GM12874 (cell line): ENCODE measurements around the gene LRIG1.

Experiments used
- TF ChIP-seq, protein P1 (sequence below): IDR thresholded peaks from 2 replicates; pipeline ENCODE4 v1.5.1; 2011; ENCODE audit warnings: low read depth, mild to moderate bottlenecking, control low read depth, low read length, moderate library complexity; ENCODE audit not compliant: insufficient read depth

LRIG1 gene

DNA sequence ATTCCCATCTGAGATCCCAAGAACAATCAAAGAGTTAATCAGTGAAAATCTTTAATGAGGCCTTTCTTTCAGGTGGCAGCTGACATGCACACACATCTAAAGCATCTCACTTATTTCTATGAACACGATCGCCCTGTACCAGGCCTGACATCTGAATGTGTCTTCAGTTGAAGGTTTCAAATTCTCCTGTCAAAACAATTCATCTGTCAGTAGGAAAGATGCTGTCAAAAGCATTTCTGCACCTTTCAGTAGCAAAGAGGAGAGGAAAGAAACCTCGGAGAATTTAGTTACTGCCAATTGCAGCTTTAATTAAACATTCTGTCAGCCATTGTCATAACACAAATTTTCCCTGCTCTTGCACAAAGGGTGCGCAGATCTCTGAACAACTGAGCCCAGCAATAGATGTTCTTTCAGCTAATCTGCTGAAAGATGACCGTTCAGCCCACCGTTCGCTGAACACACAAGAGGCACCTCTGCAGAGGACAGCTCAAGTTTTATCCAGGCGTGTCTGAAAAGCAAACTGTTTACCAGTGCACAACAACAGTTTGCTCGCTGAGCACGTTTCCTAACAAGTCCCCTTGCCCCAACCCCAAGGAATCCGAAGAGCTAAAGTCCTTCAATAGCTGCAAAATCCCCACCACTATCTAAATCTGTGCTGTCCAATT lies 34.1 kb downstream of the LRIG1 start:
- TF ChIP-seq, protein P1, sequence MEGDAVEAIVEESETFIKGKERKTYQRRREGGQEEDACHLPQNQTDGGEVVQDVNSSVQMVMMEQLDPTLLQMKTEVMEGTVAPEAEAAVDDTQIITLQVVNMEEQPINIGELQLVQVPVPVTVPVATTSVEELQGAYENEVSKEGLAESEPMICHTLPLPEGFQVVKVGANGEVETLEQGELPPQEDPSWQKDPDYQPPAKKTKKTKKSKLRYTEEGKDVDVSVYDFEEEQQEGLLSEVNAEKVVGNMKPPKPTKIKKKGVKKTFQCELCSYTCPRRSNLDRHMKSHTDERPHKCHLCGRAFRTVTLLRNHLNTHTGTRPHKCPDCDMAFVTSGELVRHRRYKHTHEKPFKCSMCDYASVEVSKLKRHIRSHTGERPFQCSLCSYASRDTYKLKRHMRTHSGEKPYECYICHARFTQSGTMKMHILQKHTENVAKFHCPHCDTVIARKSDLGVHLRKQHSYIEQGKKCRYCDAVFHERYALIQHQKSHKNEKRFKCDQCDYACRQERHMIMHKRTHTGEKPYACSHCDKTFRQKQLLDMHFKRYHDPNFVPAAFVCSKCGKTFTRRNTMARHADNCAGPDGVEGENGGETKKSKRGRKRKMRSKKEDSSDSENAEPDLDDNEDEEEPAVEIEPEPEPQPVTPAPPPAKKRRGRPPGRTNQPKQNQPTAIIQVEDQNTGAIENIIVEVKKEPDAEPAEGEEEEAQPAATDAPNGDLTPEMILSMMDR = no peak

DNA sequence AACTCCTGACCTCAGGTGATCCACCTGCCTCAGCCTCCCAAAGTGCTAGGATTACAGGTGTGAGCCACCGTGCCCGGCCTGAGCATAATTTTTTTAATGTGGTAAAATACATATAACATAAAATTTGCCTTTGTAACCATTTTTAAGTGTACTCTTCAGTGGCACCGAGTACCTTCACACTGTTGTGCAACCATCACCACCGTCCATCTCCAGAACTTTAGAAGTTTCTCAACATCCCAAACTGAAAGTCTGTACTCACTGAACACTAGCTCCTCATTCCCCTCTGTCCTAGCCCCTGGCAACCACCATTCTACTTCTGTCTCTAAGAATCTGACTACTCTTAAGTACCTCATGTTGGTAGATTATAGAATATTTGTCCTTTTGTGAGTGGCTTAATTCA lies 35.2 kb downstream of the LRIG1 start:
- TF ChIP-seq, protein P1 = no peak

DNA sequence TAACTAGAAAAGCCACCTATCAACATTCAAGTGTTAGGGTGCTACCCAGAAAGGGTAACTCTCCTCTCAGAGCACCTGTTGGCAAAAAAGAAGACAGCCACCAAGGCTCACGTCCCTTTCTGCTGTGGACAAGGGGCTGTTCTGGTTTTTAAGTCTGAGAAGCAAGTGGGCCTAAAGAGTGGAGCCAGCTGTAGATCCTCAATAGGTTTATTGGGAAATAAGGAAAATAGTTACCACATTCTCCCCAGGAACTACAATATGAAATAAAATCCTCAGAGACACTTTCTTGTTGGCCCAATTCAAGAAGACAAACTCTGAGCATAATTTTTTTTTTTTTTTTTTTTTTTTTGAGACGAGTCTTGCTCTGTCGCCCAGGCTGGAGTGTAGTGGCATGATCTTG lies 35.8 kb downstream of the LRIG1 start:
- TF ChIP-seq, protein P1 = no peak

DNA sequence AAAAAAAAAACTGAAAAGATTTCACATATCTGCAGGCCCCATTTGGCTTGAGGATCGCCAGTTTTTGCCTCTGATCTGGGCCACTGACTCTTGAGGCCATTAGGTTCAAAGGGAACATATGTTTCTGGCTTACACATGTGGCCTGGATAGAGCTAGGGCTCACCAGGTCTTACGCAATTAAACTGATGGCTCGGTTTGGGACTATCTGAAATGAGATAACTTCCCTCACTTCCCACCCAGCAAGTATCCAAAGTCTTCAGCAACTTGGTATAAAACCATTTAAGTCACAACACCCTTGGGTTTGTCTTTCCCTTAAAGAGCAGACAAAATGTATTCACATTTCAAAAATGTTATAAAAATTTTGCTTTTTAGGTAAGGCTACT lies 36.3 kb downstream of the LRIG1 start:
- TF ChIP-seq, protein P1 = no peak

DNA sequence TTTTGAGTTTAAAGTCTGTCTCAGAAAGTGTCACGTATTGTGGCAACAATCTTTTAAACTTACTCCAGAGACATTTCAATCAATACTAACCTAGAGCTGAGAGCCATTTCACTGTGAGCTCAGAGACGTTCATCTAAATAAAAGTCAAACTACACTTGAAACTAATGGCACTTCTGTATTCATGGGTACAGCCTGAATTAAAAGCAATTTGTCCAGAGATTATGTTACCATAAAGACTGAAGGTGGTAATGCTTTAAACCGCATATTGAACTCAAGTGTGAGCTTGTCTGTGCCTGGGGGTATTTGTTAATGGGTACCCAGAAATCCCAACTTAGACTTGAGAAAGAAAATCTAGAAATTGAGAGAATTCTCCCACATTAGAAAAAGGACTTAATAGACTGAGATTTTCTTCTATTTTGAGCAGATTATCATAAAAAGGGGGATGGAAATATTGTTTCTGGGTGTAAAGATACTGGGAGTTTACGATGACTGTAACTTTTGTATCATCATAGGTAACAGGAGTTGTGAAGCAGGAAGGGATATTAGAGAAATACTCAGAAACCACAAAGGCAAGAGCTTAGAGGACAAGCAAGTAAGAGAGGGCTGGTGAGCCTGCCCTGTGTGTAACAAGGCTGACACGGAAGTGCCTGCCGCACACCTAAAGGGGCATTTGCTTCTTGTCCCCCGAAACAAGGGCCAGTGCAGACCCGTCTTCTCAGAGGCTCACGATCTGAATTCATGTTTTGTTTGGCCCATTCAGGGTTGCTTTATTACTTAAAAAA lies 36.9 kb downstream of the LRIG1 start:
- TF ChIP-seq, protein P1 = no peak

DNA sequence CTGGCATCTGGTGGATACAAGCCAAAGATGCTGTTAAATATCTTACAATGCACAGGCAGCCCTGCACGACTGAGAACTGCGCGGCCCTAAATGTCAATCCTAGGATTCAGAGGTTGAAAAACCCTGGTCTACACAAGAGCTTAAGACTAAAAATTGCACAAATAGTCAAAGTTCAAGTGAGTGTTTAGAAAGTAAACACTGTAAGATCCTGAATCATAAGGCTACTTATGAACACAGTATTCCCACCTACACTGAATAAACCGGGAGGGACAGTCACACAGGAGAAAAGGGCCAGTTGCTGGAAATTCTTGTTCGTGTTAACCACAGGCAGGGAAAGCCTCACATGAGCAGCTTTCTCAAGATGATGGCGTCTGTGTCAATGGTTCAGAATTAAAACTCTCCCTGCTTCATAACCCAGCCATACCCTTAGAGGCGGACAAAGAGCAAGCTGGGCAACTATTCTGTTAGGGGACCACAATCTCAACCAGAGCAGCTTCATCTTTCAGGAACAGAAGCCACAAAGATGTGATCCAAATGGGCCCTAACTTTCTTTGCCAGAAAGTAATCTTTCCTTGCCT lies 37.7 kb downstream of the LRIG1 start:
- TF ChIP-seq, protein P1 = no peak

DNA sequence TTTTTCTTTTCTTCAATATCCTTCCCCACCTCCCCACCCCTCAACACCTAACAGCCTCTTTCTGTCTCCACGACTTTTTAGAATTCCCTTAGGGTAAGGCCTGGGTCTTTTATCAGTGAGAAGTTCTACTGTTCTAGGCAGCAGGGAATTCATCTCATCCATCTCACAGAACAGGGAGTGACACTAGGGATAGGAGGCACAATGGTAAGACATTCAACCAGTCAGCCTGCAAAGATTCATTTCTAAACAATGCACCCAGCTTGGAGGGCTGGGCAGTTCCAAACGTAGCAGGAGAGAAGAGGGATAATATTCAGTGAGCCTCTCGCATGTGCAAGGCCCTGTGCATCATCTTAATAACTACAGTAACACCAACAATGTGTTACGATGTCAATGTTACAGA lies 43.6 kb downstream of the LRIG1 start:
- TF ChIP-seq, protein P1 = no peak
